Dedifferentiated amniotic fluid mesenchymal stem cell (primary cell): ENCODE results near the gene BRI3.

Experiments used
- DNase-seq: peaks from one replicate; pipeline ENCODE4 v3.0.0-alpha.2; 2016; ENCODE audit errors: extremely low spot score

Gene BRI3

GRCh38 chr7:98286701-98287485 lies 5.4 kb downstream of the BRI3 start:
- DNase-seq, result no peak

- DNase-seq, result no peak
Observed at GRCh38 chr7:98287486-98287959, 6.0 kb downstream of the BRI3 start.

- no peak for DNase-seq
Observed at GRCh38 chr7:98288064-98288823, 6.8 kb downstream of the BRI3 start.

GRCh38 chr7:98289333-98289875 lies 7.9 kb downstream of the BRI3 start:
- DNase-seq, result no peak

- no peak for DNase-seq
Observed at GRCh38 chr7:98291717-98292116, 10.2 kb downstream of the BRI3 start.

- DNase-seq, result no peak
Observed at GRCh38 chr7:98293265-98293664, 11.8 kb downstream of the BRI3 start.

GRCh38 chr7:98293746-98294145 lies 12.3 kb downstream of the BRI3 start:
- DNase-seq, result no peak

- no peak for DNase-seq
Observed at GRCh38 chr7:98294326-98294725, 12.8 kb downstream of the BRI3 start.

- no peak for DNase-seq
Observed at GRCh38 chr7:98294798-98295382, 13.4 kb downstream of the BRI3 start.

- DNase-seq, result no peak
Observed at GRCh38 chr7:98295467-98296192, 14.1 kb downstream of the BRI3 start.

GRCh38 chr7:98296833-98297232 lies 15.3 kb downstream of the BRI3 start:
- no peak for DNase-seq

- no peak for DNase-seq
Observed at GRCh38 chr7:98297626-98298286, 16.3 kb downstream of the BRI3 start.

- DNase-seq, result no peak
Observed at GRCh38 chr7:98300595-98301372, 19.3 kb downstream of the BRI3 start.

- DNase-seq, result no peak
Observed at GRCh38 chr7:98301693-98302470, 20.4 kb downstream of the BRI3 start.

GRCh38 chr7:98303176-98303865 lies 21.8 kb downstream of the BRI3 start:
- no peak for DNase-seq

GRCh38 chr7:98303906-98304305 lies 22.4 kb downstream of the BRI3 start:
- DNase-seq, result no peak

- DNase-seq, result no peak
Observed at GRCh38 chr7:98305951-98306535, 24.6 kb downstream of the BRI3 start.

- no peak for DNase-seq
Observed at GRCh38 chr7:98307971-98308466, 26.5 kb downstream of the BRI3 start.
